ENCODE results near the gene NDUFAF8.

DNA sequence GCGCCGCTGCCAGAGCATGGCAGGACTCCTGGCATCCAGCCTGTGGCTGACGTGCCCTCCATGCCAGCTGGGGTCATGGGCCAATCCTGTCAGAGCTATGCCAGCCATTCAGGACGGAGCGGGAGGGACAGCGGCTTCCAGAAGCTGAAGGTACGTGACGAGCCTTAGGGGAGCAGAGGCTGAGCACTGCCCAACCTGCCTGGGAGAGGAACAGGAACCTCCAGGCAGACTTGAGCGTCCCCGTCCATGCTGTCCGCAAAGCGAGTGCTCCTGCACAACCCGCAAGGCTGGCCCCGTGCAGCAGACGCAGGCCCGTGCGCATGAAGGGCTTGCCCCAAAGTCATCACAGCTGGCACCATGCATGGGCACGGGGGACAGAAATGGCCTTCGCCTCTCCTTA is 21.5 kb downstream of the NDUFAF8 start:
- TF ChIP-seq, protein P1, sequence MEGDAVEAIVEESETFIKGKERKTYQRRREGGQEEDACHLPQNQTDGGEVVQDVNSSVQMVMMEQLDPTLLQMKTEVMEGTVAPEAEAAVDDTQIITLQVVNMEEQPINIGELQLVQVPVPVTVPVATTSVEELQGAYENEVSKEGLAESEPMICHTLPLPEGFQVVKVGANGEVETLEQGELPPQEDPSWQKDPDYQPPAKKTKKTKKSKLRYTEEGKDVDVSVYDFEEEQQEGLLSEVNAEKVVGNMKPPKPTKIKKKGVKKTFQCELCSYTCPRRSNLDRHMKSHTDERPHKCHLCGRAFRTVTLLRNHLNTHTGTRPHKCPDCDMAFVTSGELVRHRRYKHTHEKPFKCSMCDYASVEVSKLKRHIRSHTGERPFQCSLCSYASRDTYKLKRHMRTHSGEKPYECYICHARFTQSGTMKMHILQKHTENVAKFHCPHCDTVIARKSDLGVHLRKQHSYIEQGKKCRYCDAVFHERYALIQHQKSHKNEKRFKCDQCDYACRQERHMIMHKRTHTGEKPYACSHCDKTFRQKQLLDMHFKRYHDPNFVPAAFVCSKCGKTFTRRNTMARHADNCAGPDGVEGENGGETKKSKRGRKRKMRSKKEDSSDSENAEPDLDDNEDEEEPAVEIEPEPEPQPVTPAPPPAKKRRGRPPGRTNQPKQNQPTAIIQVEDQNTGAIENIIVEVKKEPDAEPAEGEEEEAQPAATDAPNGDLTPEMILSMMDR (IDR thresholded peaks at IDR 0.05) = no peak
- TF ChIP-seq POLR2AphosphoS5 (IDR thresholded peaks at IDR 0.05) (no peak), POLR2A (IDR thresholded peaks at IDR 0.05) (no peak)

Measured in transverse colon (tissue), 4 donors.